NCI-H345 (cell line): Measurements from ENCODE around the gene TSHZ1.

Experiments
- DNase-seq: peaks from one replicate; lab custom pipeline; 2025; lab: John Stamatoyannopoulos, UW

The TSHZ1 gene

GRCh38 chr18:75208836-75209128 is 1.8 kb upstream of the TSHZ1 start:
- no peak for DNase-seq

- DNase-seq: peak; percentile 89
Observed at GRCh38 chr18:75209129-75209950, 1.3 kb upstream of the TSHZ1 start, which contains the start of gene PTGR3. Gene PTGR3, minus strand, starts transcription at chr18:75209139. Its CDS starts 81 bp downstream, at chr18:75209058.

GRCh38 chr18:75209951-75210258 is 692 bp upstream of the TSHZ1 start:
- DNase-seq: no peak

- DNase-seq: peak; percentile 38
Observed at GRCh38 chr18:75211002-75211621, 515 bp downstream of the TSHZ1 start.

- DNase-seq: peak; percentile 29
Observed at GRCh38 chr18:75211626-75211952, 992 bp downstream of the TSHZ1 start.

GRCh38 chr18:75211953-75212750 is 1.6 kb downstream of the TSHZ1 start:
- peak; percentile 26 for DNase-seq

GRCh38 chr18:75212751-75213090 is 2.1 kb downstream of the TSHZ1 start:
- no peak for DNase-seq

- DNase-seq: peak; percentile 13
Observed at GRCh38 chr18:75213611-75214331, 3.2 kb downstream of the TSHZ1 start.

GRCh38 chr18:75214332-75214690 is 3.7 kb downstream of the TSHZ1 start:
- no peak for DNase-seq

GRCh38 chr18:75214766-75215510 is 4.3 kb downstream of the TSHZ1 start:
- DNase-seq: no peak

GRCh38 chr18:75215663-75216062 is 5.1 kb downstream of the TSHZ1 start:
- no peak for DNase-seq

GRCh38 chr18:75216212-75216910 is 5.8 kb downstream of the TSHZ1 start:
- no peak for DNase-seq

GRCh38 chr18:75216911-75217689 is 6.5 kb downstream of the TSHZ1 start:
- no peak for DNase-seq

GRCh38 chr18:75218065-75218923 is 7.7 kb downstream of the TSHZ1 start:
- no peak for DNase-seq

GRCh38 chr18:75219745-75220375 is 9.3 kb downstream of the TSHZ1 start:
- DNase-seq: no peak

- no peak for DNase-seq
Observed at GRCh38 chr18:75220551-75221355, 10.2 kb downstream of the TSHZ1 start.

GRCh38 chr18:75221397-75221796 is 10.8 kb downstream of the TSHZ1 start:
- no peak for DNase-seq

- DNase-seq: no peak
Observed at GRCh38 chr18:75221897-75222296, 11.3 kb downstream of the TSHZ1 start.
